ENCODE data around the gene TRPM4. TPM values are rescaled to one million over a fixed set of nuclear protein-coding genes. Genes with fewer than 3 reads are reported as not detected.

The TRPM4 gene
- total and polyA plus RNA-seq, 2 donors (not counting 3 experiments of a cell fraction or from before 2014, with no cell fraction given) = 17.6 to 38.9 TPM

GRCh38 chr19:49114630-49115363 lies 42.8 kb upstream of the TRPM4 start:
- Histone ChIP-seq H3K27me3 (ENCODE audit: control insufficient read depth in 2 of 2, insufficient read depth in 2 of 2, low read length in 2 of 2) (no peaks in the 10 kb centered on the region), H3K4me1 (ENCODE audit: control insufficient read depth, extremely low read depth, insufficient read depth, low read length) (peaks cover 15% of the 10 kb centered on the region), H2AFZ (ENCODE audit: low read depth, low read length) (peak overlapping the region; percentile 89), H3K36me3 (ENCODE audit: control insufficient read depth in 2 of 2, extremely low read depth in 1 of 2, insufficient read depth in 2 of 2, low read length in 2 of 2) (no peaks in the 10 kb centered on the region), H3K9ac (replicated peaks; ENCODE audit: extremely low read depth, insufficient read depth, low read length) (peak overlapping the region; percentile 59), H3K4me3 (replicated peaks in 1 of 3; ENCODE audit: insufficient read depth in 1 of 3, low read depth in 1 of 3, low read length in 3 of 3) (peak overlapping the region; percentile 42 to 48 (median 47)), H4K20me1 (replicated peaks; ENCODE audit: control insufficient read depth, extremely low read depth, insufficient read depth, low read length) (no peaks in the 10 kb centered on the region), H3K79me2 (ENCODE audit: control insufficient read depth, insufficient read depth, low read length) (no peaks in the 10 kb centered on the region), H3K9me1 (replicated peaks; ENCODE audit: control insufficient read depth, extremely low read depth, insufficient read depth, low read length) (no peaks in the 10 kb centered on the region), H3K4me2 (ENCODE audit: insufficient read depth, low read length) (peak overlapping the region; percentile 66), H3K9me3 (replicated peaks; ENCODE audit: control insufficient read depth, insufficient read depth, low read length) (no peaks in the 10 kb centered on the region), H3K27ac (ENCODE audit: insufficient read depth, low read depth, low read length) (no peak overlapping the region)
- no TSS peak for BruUV-seq (replicated peaks)
- intact Hi-C loops (cut with micrococcal nuclease) = loop anchor here (5.0 kb wide), 1 partner anchor 83 kb away; no protein-coding TSS in a partner anchor
- ChIA-PET CTCF (interaction anchor here (0.6 to 6.5 kb wide), 27 partner anchors 9 to 337 kb away, joined by 3 to 60 read pairs (median 3); partner anchors contain the start of genes GYS1, PIH1D1 and RUVBL2), POLR2A (interaction anchor here (0.5 to 1.7 kb wide), 3 partner anchors 13 to 163 kb away, joined by 3 to 5 read pairs (median 4); no protein-coding TSS in a partner anchor)
- FAIRE-seq (peak; percentile 38), DNase-seq (ENCODE audit: low read depth, low spot score) (peak; percentile 39)
- dilution Hi-C loops (cut with MboI; ENCODE audit: extremely low pct_ligation_motif_present, low sequenced_read_pairs) = no loop called here
- no peak for TF ChIP-seq EZH2 (IDR thresholded peaks at IDR 0.05; ENCODE audit: borderline replicate concordance, low read depth, low read length, severe bottlenecking)
- TF ChIP-seq FOS (IDR thresholded peaks at IDR 0.05; ENCODE audit: borderline replicate concordance, insufficient read depth, low read length) = no peak
- no peak for TF ChIP-seq POLR2A (IDR thresholded peaks at IDR 0.05; ENCODE audit: low read depth, low read length)
- TF ChIP-seq GATA2 (IDR thresholded peaks at IDR 0.05; ENCODE audit: insufficient read depth, insufficient read length, low read depth, low read length) = no peak
- no peak for TF ChIP-seq POLR2AphosphoS5 (IDR thresholded peaks at IDR 0.05; ENCODE audit: insufficient read depth, low read depth, low read length)
- TF ChIP-seq MAX (IDR thresholded peaks at IDR 0.05; ENCODE audit: insufficient read depth, insufficient read length) = no peak
- no peak for TF ChIP-seq JUN (IDR thresholded peaks at IDR 0.05; ENCODE audit: borderline replicate concordance, insufficient read depth, insufficient read length, low read depth)
- TF ChIP-seq CTCF (IDR thresholded peaks at IDR 0.05; ENCODE audit: extremely low read depth in 1 of 2, insufficient read depth in 1 of 2, low read depth in 1 of 2, low read length in 2 of 2) = no peak
- TF ChIP-seq MYC (IDR thresholded peaks at IDR 0.05; ENCODE audit: low read depth, low read length) = no peak

Measured in endothelial cell of umbilical vein (primary cell).